Panc1 (cell line): ENCODE data around the gene SVIL. TPM values are rescaled to one million over a fixed set of nuclear protein-coding genes. Genes with fewer than 3 reads are reported as not detected.

ENCODE experiments used
- ATAC-seq: fragments of 200-7000 bp; cut with Tn5 transposase; 2 replicates; pipeline ENCODE4 v1.9.1; 2020; ENCODE audit warnings: mild to moderate bottlenecking, moderate library complexity
- BruUV-seq: library from RNA; stranded (reverse); fragments of 400-500 nt; replicated peaks from 2 replicates; lab custom pipeline; 2021; lab: Mats Ljungman, UMichigan
- CTCF ChIA-PET: fragments of 300-600 bp; sonication (Branson Sonifier 250); formaldehyde crosslinking; loops from one replicate; lab custom pipeline; 2022; ENCODE audit warnings: antibody characterized with exemption; lab: Charles Lee
- POLR2A ChIA-PET: fragments of 300-600 bp; sonication (Branson Sonifier 250); formaldehyde crosslinking; loops from one replicate; lab custom pipeline; 2022; ENCODE audit warnings: antibody characterized with exemption; lab: Charles Lee
- DNase-seq: peaks from one replicate; pipeline ENCODE4 v3.0.0-alpha.2; 2010; ENCODE audit warnings: low read depth, low spot score
- H3K27ac ChIP-seq: 2 replicates; pipeline ENCODE4 v1.5.1; 2011; ENCODE audit warnings: mild to moderate bottlenecking, low read length, inconsistent platforms
- H3K27me3 ChIP-seq: fragments of 200-500 bp; sonication (Bioruptor generic); 2 replicates; pipeline ENCODE4 v1.6.0; 2014; ENCODE audit warnings: low read length, inconsistent platforms; ENCODE audit not compliant: control insufficient read depth, insufficient read depth
- H3K36me3 ChIP-seq: fragments of 200-500 bp; sonication (Bioruptor generic); 2 replicates; pipeline ENCODE4 v1.5.1; 2014; ENCODE audit warnings: inconsistent platforms, mild to moderate bottlenecking, low read length, moderate library complexity; ENCODE audit not compliant: control insufficient read depth, insufficient read depth
- H3K4me1 ChIP-seq: 2 replicates; pipeline ENCODE4 v1.5.1; 2011; ENCODE audit warnings: inconsistent platforms, mild to moderate bottlenecking, low read length, moderate library complexity; ENCODE audit not compliant: control insufficient read depth, insufficient read depth
- H3K4me3 ChIP-seq, 2 experiments: 2 replicates each; pipeline ENCODE4 v1.5.1; 2011 to 2012; ENCODE audit warnings: low read depth in 2 of 2, low read length in 2 of 2, mild to moderate bottlenecking in 2 of 2, inconsistent platforms in 1 of 2, moderate library complexity in 1 of 2
- H3K9me3 ChIP-seq: fragments of 200-500 bp; sonication (Bioruptor generic); 2 replicates; pipeline ENCODE4 v1.5.1; 2014; ENCODE audit warnings: low read depth, mild to moderate bottlenecking, inconsistent platforms, low read length, moderate library complexity; ENCODE audit not compliant: control insufficient read depth, insufficient read depth
- POLR2AphosphoS5 ChIP-seq: IDR thresholded peaks from 2 replicates; pipeline ENCODE4 v1.6.1; 2012; ENCODE audit warnings: mild to moderate bottlenecking, low read depth, low read length, moderate library complexity
- REST ChIP-seq, 2 experiments: IDR thresholded peaks; 2 replicates each; pipeline ENCODE4 v1.6.1; 2011 to 2012; ENCODE audit warnings: low read depth in 2 of 2, control low read depth in 1 of 2, low read length in 1 of 2, mild to moderate bottlenecking in 1 of 2, moderate library complexity in 1 of 2; ENCODE audit not compliant: insufficient read depth in 1 of 2
- SIN3A ChIP-seq: IDR thresholded peaks from 2 replicates; pipeline ENCODE4 v1.6.1; 2012; ENCODE audit warnings: low read depth, mild to moderate bottlenecking, low read length, moderate library complexity, borderline replicate concordance; ENCODE audit not compliant: insufficient read depth
- TCF7L2 ChIP-seq: IDR thresholded peaks from 2 replicates; pipeline ENCODE4 v1.6.1; 2011; ENCODE audit warnings: mild to moderate bottlenecking, low read depth, low read length, inconsistent platforms
- in situ Hi-C: cut with HindIII; loops from 2 replicates; pipeline ENCODE4 v1.10.0; 2016; ENCODE audit warnings: low sequenced_read_pairs, low pct_unique_long_range_greater_than_20kb
- intact Hi-C: fragments of 100-400 bp; cut with micrococcal nuclease; formaldehyde crosslinking; loops from one replicate; pipeline ENCODE4 v1.10.0; 2022; ENCODE audit not compliant: unreplicated experiment
- total RNA-seq: library from RNA; stranded (reverse); gene quantifications from one replicate; pipeline ENCODE4 v1.2.1, GENCODE V29; 2021; ENCODE audit not compliant: unreplicated experiment
- TF ChIP-seq, protein P1 (sequence below): fragments of 450-650 bp; IDR thresholded peaks from 2 replicates; pipeline ENCODE4 v1.5.1; 2017; ENCODE audit warnings: mild to moderate bottlenecking

SVIL gene
- total RNA-seq, 1 experiment from 2014 or later = 72.8 TPM

DNA sequence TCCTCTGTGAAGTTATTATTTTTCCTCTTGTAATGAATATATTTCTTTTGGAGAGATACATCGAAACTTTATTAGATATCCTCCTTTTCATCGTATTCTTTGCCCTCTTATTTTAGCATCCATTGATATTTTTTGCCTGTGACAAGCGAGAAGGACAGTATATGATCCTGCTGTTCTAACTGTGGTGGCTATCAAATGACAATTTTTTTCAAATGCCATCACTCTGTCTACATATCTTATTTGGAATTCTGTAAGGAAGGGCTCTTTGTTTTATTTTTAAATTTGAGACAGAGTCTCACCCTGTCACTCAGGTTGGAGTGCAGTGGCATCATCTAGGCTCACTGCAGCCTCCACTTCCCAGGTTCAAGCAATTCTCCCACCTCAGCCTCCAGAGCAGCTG lies 217.4 kb downstream of the SVIL start:
- no TSS peak for BruUV-seq
- Histone ChIP-seq H3K27ac (no peak overlapping the region), H3K9me3 (no peaks in the 10 kb centered on the region), H3K4me3 (no peak overlapping the region), H3K4me1 (peaks cover 6% of the 10 kb centered on the region; the same call in 1 of the 2 replicates), H3K36me3 (peaks cover 5% of the 10 kb centered on the region), H3K27me3 (no peaks in the 10 kb centered on the region)
- DNase-seq (no peak), ATAC-seq (no peak)
- ChIA-PET CTCF (interaction anchor here (0.7 kb wide), 1 partner anchor 178 kb away, joined by 5 read pairs; no protein-coding TSS in a partner anchor), POLR2A (no interaction called here)
- in situ Hi-C loops = no loop called here
- intact Hi-C loops = no loop called here
- TF ChIP-seq SIN3A = no peak
- TF ChIP-seq, protein P1, sequence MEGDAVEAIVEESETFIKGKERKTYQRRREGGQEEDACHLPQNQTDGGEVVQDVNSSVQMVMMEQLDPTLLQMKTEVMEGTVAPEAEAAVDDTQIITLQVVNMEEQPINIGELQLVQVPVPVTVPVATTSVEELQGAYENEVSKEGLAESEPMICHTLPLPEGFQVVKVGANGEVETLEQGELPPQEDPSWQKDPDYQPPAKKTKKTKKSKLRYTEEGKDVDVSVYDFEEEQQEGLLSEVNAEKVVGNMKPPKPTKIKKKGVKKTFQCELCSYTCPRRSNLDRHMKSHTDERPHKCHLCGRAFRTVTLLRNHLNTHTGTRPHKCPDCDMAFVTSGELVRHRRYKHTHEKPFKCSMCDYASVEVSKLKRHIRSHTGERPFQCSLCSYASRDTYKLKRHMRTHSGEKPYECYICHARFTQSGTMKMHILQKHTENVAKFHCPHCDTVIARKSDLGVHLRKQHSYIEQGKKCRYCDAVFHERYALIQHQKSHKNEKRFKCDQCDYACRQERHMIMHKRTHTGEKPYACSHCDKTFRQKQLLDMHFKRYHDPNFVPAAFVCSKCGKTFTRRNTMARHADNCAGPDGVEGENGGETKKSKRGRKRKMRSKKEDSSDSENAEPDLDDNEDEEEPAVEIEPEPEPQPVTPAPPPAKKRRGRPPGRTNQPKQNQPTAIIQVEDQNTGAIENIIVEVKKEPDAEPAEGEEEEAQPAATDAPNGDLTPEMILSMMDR = no peak
- TF ChIP-seq REST (IDR thresholded peaks at IDR 0.05; ENCODE audit: insufficient read depth in 1 of 2, low read depth in 2 of 2, low read length in 1 of 2) = no peak
- TF ChIP-seq TCF7L2 = no peak
- no peak for TF ChIP-seq POLR2AphosphoS5

DNA sequence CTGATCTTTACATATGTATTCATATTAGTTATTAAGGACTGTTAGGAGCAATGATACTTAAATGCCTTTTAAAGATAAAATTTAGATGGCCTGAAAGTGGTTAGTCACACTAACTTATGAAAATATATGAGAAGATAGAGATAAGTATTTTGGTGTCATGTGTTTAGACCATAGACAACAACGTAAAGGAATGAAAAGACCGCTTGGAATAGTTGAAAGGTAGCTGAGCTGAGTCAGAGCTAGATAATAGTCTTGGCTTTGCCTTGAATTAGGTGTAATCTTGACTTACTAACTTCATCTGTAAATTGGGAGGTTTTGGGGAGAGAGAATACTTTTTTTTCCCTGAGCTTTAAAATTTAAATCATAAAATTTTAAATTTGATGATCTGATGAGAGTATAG lies 218.9 kb downstream of the SVIL start:
- H3K4me1 ChIP-seq = peaks cover 6% of the 10 kb centered on the region
- no TSS peak for BruUV-seq
- H3K27ac ChIP-seq = no peak overlapping the region
- no peaks in the 10 kb centered on the region for H3K27me3 ChIP-seq
- TF ChIP-seq TCF7L2 = no peak
- TF ChIP-seq SIN3A = no peak
- TF ChIP-seq REST (IDR thresholded peaks at IDR 0.05; ENCODE audit: insufficient read depth in 1 of 2, low read depth in 2 of 2, low read length in 1 of 2) = no peak
- TF ChIP-seq, protein P1 = no peak
- no peak for TF ChIP-seq POLR2AphosphoS5
- H3K4me3 ChIP-seq = no peak overlapping the region
- CTCF ChIA-PET = no interaction called here
- intact Hi-C loops (no loop called here), in situ Hi-C loops (no loop called here)
- peaks cover 5% of the 10 kb centered on the region; the same call in 1 of the 2 replicates for H3K36me3 ChIP-seq
- POLR2A ChIA-PET = no interaction called here
- DNase-seq (no peak), ATAC-seq (no peak)
- H3K9me3 ChIP-seq = no peaks in the 10 kb centered on the region
